Activated naive CD8-positive, alpha-beta T cell treated with anti-CD3 and anti-CD28 coated beads, Interleukin-2, amount 50 U/mL, for 16 hours (primary cell): ENCODE results near the gene DUSP19.
"Not testable (repeated sequence)": the region's sequence is repeated elsewhere in the genome, so short reads cannot be mapped to it uniquely, and the experiment has no call there.

Experiments
- DNase-seq: peaks from one replicate; pipeline ENCODE4 v3.0.0-alpha.2; 2020; ENCODE audit warnings: low read depth, low spot score

Gene DUSP19

GRCh38 chr2:183078464-183079138, at the start of gene DUSP19:
TSS of gene DUSP19 (plus strand) at chr2:183078747. CDS start at chr2:183078934, 187 bp downstream.
- peak; percentile 42 for DNase-seq

- no peak for DNase-seq
Observed at GRCh38 chr2:183029219-183029618, 49.3 kb upstream of the DUSP19 start.

- DNase-seq = no peak
Observed at GRCh38 chr2:183031911-183032794, 46.4 kb upstream of the DUSP19 start.

GRCh38 chr2:183033951-183034350, 44.6 kb upstream of the DUSP19 start:
- DNase-seq = no peak

GRCh38 chr2:183034806-183035205, 43.7 kb upstream of the DUSP19 start:
- no peak for DNase-seq

GRCh38 chr2:183035298-183035953, 43.1 kb upstream of the DUSP19 start:
- no peak for DNase-seq

- DNase-seq = no peak
Observed at GRCh38 chr2:183035954-183036669, 42.4 kb upstream of the DUSP19 start.

GRCh38 chr2:183037074-183037552, 41.4 kb upstream of the DUSP19 start:
- no peak for DNase-seq

- no peak for DNase-seq
Observed at GRCh38 chr2:183037553-183038340, 40.8 kb upstream of the DUSP19 start.

- DNase-seq = peak; percentile 54
Observed at GRCh38 chr2:183038341-183039300, 39.9 kb upstream of the DUSP19 start, which contains the start of gene NCKAP1. TSS of gene NCKAP1 (minus strand) at chr2:183038457. CDS start at chr2:183038099, 358 bp downstream.

- DNase-seq = no peak
Observed at GRCh38 chr2:183040604-183041003, 37.9 kb upstream of the DUSP19 start.

GRCh38 chr2:183043580-183043979, 35.0 kb upstream of the DUSP19 start:
- not testable (repeated sequence) for DNase-seq

- not testable (repeated sequence) for DNase-seq
Observed at GRCh38 chr2:183047486-183048125, 30.9 kb upstream of the DUSP19 start.

GRCh38 chr2:183049420-183049819, 29.1 kb upstream of the DUSP19 start:
- no peak for DNase-seq

GRCh38 chr2:183057333-183057985, 21.1 kb upstream of the DUSP19 start:
- no peak for DNase-seq

GRCh38 chr2:183059561-183059960, 19.0 kb upstream of the DUSP19 start:
- DNase-seq = no peak

GRCh38 chr2:183060571-183061231, 17.8 kb upstream of the DUSP19 start:
- DNase-seq = no peak

- DNase-seq = no peak
Observed at GRCh38 chr2:183063083-183063482, 15.5 kb upstream of the DUSP19 start.
